GM18951 (cell line): ENCODE results near the gene MYRFL.

Experiments
- POLR2A ChIP-seq: IDR thresholded peaks from 4 replicates; pipeline ENCODE4 v1.6.1; 2011; ENCODE audit warnings: mild to moderate bottlenecking; ENCODE audit not compliant: insufficient read length, insufficient read depth; ENCODE audit errors: extremely low read depth
- in situ Hi-C: fragments of 300-500 bp; cut with MboI; formaldehyde crosslinking; loops from one replicate; pipeline ENCODE4 v1.12.0; 2022; ENCODE audit warnings: low sequenced_read_pairs, mixed read lengths, inconsistent platforms; ENCODE audit not compliant: unreplicated experiment

The MYRFL gene

DNA sequence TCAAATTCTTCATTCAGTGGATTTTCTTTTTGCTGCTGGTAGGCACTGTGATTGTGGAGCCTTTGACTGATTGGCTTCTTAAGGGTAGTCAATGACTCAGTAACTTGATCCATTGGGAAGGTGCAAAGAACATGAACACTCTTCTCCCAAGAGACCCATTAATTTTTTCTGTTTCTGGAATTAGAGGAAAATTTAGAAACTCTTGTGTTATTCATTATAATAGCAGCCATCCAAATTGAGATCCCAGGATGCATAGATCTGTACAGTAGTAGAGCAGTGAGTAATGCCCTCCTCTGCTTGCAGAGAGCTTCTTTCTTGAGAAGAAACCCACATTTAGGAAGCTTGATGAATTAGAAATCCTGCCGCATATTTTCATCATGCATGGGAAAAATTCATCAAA lies 63.9 kb downstream of the MYRFL start:
- in situ Hi-C loops = loop anchor here (25.0 kb wide), 1 partner anchor 823 kb away; no protein-coding TSS in a partner anchor
- no peak for TF ChIP-seq POLR2A

- TF ChIP-seq POLR2A = no peak
- in situ Hi-C loops = loop anchor here (25.0 kb wide), 1 partner anchor 817 kb away; no protein-coding TSS in a partner anchor
These were observed 69.9 kb downstream of the MYRFL start for GRCh38 chr12:69894800-69895383.

- no peak for TF ChIP-seq POLR2A
- in situ Hi-C loops = loop anchor here (25.0 kb wide), 1 partner anchor 815 kb away; no protein-coding TSS in a partner anchor
These were observed 71.8 kb downstream of the MYRFL start for GRCh38 chr12:69896653-69897381.

DNA sequence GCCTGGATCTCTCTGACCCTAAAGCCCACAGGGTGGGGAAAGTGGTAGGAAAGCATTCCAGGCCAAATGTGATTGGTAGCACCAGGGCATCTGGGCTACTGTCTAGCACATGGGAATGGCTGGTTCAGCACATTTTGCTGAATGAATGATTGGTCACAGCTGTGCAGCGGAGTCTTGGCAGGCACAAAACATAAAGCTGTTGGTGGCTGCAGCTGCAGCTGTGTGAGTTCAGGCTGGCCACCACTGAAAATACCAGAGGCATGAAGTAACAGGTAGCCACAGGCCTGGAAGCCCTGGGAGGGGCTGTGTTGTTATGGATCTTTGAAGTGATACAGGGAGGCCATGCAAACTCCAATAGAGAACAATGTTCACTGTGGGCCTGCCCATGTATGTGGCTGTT lies 72.7 kb downstream of the MYRFL start:
- in situ Hi-C loops = loop anchor here (25.0 kb wide), 1 partner anchor 815 kb away; no protein-coding TSS in a partner anchor
- no peak for TF ChIP-seq POLR2A

- TF ChIP-seq POLR2A = no peak
- in situ Hi-C loops = loop anchor here (25.0 kb wide), 1 partner anchor 814 kb away; no protein-coding TSS in a partner anchor
These were observed 73.2 kb downstream of the MYRFL start for GRCh38 chr12:69898236-69898635.

GRCh38 chr12:69900720-69901131 lies 75.7 kb downstream of the MYRFL start:
- in situ Hi-C loops = loop anchor here (10.0 kb wide), 1 partner anchor 674 kb away; no protein-coding TSS in a partner anchor
- TF ChIP-seq POLR2A = no peak

DNA sequence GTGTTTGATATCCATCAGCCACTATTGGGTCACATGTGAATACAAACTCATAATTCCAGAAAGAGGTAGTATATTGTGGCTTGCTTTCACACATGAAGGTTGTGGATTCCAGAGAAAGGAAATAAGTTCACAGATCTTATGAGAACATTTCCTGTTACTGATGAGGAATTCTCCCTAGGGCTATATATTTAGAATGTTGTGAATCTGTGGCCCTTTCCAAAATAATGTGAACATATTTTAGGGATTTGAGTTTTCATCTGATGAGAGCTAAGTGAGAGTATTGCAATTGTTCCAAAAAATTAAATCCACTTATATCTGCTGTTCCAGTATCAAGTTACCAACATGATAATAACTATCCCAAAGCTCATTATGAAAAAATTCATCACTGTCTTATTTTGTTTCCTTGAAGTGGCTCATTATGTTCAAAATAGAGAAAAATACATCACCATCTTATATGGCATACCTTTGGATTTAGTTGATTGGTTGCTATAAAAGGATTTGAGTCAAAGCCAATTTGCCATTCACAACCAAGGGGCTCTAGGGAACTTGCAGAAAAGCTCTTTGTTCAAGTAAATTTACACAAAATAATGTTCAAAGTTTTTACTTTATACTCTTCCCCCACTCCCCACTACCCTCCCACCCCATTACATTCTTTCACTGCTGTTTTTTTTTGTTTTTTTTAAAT lies 76.3 kb downstream of the MYRFL start:
- in situ Hi-C loops = loop anchor here (10.0 kb wide), 1 partner anchor 673 kb away; no protein-coding TSS in a partner anchor
- TF ChIP-seq POLR2A = no peak

DNA sequence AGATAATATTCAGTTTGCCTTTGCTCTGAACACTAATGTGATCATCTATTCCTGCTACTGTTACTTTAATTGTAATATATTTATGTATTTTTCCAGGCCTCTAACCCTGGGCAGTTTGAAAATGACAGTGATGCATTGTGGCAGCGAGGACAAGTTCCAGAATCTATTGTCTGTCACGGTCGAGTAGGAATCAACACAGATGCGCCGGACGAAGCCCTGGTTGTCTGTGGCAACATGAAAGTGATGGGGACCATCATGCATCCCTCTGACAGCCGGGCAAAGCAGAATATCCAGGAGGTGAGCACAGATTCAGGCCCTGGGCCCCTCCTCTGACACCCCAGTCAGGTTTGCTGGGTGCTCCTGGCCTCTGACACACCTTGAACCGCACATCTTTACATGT lies 78.5 kb downstream of the MYRFL start:
- in situ Hi-C loops = loop anchor here (10.0 kb wide), 1 partner anchor 671 kb away; no protein-coding TSS in a partner anchor
- TF ChIP-seq POLR2A = no peak

DNA sequence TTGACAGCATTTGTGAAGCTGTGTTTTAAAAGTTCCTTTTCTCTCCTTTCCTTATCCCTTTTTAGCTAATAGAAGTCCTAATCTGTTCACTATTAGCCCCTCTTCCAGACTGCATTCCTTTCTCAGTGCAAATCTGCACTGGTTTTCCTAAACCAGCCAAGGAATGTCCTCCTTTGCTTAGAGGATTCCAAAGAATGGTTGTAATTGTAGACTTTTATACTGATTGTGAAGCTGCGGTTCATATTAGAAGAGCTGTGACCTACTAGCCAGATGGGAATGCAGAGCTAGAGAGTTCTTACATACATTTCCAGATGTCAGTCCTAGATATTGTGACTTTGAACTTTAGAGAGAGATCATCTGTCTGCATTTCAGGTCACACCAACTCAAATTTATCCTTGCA lies 79.8 kb downstream of the MYRFL start:
- in situ Hi-C loops = loop anchor here (10.0 kb wide), 1 partner anchor 670 kb away; no protein-coding TSS in a partner anchor
- TF ChIP-seq POLR2A = no peak

GRCh38 chr12:69905801-69906200 lies 80.8 kb downstream of the MYRFL start:
- no peak for TF ChIP-seq POLR2A
- in situ Hi-C loops = loop anchor here (10.0 kb wide), 1 partner anchor 669 kb away; no protein-coding TSS in a partner anchor

GRCh38 chr12:69906411-69907216 lies 81.6 kb downstream of the MYRFL start:
- no peak for TF ChIP-seq POLR2A
- in situ Hi-C loops = loop anchor here (10.0 kb wide), 1 partner anchor 668 kb away; no protein-coding TSS in a partner anchor

DNA sequence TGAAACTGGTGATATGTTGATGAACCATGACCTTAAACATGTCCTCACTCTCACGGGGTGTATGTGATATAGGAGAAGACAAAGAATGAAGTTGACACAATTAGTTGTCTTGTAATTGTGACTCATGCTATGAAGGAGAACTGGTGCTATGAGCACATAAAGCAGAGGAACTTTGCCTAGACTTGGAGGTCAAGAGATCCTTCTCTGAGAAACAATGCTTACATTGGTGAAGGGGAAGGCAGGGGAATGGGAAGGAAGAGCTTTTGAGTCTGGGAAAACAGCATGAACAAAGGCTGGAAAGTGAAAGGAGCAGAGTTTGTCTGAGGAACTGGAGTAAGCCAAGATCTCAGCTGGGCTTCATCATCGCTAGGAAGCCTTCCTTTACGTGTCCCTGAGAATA lies 83.2 kb downstream of the MYRFL start:
- in situ Hi-C loops = loop anchor here (10.0 kb wide), 1 partner anchor 667 kb away; no protein-coding TSS in a partner anchor

More for the DNA sequence above, 83.2 kb downstream of the MYRFL start:
- TF ChIP-seq POLR2A = no peak
